Erythroblast (primary cell): Measurements from ENCODE around the gene MAP3K4.

Experiments used
- GATA1 ChIP-seq: IDR thresholded peaks from 2 replicates; pipeline ENCODE4 v1.6.1; 2011; ENCODE audit warnings: low read depth, mild to moderate bottlenecking, control low read depth, low read length, moderate library complexity
- POLR2A ChIP-seq: IDR thresholded peaks from 2 replicates; pipeline ENCODE4 v1.6.1; 2011; ENCODE audit warnings: mild to moderate bottlenecking, low read length

- TF ChIP-seq POLR2A (no peak), GATA1 (no peak)
These were observed 126.4 kb downstream of the MAP3K4 start for GRCh38 chr6:161117942-161118341.
